ENCODE measurements around the gene ST8SIA1.

The ST8SIA1 gene

DNA sequence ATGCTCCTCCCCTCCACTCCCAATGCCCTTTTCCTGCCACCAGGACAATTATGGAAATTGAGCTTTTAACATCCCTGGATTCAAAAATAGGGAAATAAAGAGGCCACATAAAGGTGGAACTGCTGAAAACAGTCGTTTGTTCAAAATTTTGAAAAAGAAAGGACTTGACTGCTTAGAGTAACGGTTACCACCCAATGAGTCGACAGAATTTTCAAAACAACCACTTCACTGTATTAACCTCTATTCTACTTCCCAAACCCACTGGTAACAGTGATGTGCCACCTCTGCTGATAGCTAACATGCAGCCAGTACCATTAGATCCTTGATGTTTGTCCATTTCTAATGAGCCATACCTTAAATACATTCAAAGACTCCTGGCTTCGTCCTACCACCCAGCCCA lies 4.9 kb downstream of the ST8SIA1 start:
- DNase-seq = no peak

DNA sequence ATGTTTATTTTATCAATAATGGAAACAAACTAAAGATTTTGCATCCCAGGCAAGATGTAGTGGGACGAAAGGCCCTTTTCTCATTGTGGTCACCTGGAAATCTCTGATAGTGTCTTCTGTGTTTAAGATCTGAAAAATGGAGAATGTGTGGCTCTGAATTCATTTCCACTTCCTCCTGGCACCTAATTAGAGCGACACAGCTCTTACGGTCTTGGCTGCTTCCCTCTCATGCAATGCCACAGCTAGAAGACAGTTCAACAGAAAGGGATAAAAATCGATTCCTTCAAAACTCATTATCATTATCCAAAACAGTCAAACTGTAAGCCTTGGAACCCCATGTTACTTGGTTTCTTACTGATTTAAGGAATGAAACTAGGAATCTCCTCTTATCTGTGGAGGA lies 9.3 kb downstream of the ST8SIA1 start:
- DNase-seq = no peak

DNA sequence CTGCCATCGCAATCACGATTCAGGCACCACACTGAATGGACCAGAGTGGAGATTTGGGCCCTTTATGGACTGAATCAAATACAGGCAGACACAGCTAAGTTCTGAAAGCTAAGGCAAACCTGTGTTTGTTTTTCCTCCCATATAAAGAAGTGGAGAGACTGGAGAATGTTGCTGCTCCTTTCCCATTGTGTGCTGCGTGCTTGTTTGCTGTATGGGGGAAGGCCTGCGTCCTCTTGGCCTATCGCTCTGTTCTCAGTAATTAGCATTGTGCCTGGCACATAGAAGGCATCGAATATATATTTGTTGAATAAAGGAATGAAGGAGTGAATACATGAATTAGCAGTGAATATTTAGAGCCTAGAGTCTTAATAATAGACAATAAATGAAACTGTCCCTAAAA lies 12.4 kb downstream of the ST8SIA1 start:
- no peak for DNase-seq

DNA sequence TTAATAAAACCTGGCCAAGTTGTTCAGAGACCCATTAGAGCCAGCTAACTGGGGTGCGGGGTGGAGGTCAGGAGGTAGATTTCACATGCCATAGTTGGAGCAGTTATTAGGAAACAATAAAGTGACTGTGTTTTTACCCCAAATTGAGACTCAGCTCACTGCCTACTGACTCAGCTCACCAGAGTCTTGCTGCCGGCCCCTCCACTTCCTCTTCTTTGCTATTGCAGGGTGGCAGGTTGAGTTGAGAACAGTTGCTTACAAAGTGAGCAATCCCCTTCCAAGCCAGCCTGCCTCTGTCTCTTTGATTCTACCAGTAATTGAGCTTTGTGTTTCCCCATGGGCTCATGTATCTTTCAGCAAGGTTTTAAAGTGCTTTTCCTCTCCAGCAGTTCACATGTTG lies 12.9 kb downstream of the ST8SIA1 start:
- no peak for DNase-seq

DNA sequence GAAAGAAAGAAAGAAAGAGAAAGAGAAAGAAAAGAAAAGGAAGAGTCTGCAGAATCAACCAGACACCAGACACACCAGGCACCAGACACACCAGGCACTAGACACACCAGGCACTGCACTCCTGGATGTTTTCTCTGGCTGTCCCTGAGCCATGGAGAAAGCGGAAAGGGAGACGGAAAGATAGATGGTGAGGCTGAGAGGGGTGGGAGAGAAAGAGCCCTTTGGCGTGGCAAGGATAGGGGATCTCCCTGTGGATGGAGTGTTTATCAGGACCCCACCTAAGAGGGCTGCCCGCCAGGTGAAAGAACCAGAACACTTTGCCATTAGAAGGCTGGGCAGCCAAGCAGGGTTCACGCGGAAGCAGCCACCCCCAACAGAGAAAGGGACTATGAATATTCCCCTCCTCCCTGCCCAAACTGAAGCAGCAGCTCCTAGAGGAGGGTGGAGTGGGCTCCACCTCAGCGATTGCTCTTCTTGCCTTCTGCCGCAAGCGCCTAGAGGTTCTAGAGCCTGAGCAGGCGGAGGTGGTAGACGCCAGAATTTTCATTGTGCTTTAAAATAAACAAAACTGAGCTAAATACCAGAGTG lies 13.4 kb downstream of the ST8SIA1 start:
- no peak for DNase-seq

DNA sequence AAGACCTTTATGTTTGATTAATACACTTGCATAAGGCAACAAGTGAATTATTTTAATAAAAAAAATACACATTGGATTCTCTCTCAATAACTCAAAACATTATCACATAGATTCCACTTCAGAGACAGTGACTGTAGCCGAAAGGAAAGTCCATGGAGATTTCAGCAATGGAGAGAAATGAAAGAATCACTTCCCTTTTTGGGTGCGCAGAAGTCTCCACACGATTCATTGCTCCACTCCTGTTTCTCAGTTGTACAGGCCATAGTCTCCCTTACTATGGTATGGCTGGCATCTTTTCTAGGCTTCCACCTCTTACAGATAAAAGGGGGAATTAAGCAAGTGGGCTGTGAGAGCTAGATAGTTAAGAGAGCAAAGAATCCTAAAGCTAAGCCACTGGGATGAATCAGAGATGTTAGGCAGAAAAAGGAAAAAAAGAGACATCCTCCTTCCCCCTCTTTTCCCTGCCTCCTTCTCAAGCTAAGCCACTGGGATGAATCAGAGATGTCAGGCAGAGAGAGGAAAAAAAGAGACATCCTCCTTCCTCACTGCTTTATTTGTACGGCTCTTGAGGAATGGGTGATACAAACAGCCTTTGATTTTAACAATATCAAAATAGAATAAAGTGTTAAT lies 16.3 kb downstream of the ST8SIA1 start:
- DNase-seq = no peak

DNA sequence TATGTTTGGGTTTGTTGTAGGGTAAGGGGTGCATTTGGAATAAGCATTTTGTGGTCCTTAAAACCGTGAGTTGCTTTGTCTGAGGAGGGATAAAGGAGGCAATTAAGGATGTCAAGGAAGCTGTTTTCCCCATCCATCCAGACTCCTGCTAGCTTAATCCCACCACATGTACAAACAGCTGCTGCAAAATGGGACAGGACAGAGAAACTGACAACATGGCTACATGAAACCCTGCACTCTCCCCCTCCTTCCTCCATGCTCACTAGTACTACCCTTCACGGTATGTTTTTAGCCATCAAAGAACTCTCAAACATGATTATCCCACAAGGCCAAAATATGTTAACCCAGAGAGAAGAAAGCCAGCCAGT lies 20.6 kb downstream of the ST8SIA1 start:
- no peak for DNase-seq

DNA sequence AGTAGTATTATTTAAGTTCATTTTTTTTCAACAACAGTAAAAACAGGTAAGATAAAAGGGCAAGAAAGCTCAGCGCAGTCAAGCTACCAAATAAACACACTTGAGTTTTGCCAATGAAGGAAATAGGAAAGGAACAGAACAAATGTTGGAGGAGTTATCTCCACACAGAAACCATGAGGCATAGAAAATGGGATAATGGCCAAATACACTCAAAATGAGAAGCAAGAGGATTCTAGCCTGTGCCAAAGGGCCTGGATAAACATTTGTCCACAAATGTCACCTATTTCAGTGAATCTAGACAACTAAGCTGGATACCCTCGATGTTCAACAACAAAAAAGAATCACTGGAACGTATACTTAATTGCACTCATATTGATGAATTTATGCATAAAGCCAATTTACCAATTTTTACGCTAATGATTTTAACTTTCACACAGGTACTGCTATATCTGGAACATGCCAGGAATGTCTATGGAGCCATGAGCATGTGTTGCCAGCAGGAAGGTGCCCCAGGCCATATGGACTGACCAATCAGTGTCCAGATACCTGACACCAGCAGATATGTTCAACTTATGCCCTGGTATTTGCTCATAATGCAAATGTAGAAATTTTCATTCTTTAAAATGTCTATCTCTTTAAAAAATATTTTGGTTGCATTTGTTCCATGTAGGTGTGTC lies 21.1 kb downstream of the ST8SIA1 start:
- DNase-seq = no peak

DNA sequence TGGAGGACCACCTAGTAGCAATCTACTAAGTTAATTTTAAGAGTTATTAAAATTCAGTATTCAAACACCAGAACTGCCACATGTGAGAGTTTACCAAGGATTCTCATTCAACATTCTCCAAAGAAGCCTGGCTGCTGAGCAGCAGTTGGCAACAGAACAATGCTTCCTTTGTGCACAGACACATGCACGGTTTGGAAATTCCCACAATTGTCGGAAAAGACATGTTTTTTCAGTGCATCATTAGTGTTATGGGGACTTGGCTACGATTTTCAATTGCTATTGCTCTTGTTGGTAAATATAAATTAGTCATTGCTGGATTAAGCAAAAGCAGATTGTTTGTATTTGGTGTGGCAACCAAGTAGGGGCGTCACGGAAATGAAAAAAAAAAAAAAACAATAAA lies 22.2 kb downstream of the ST8SIA1 start:
- no peak for DNase-seq

DNA sequence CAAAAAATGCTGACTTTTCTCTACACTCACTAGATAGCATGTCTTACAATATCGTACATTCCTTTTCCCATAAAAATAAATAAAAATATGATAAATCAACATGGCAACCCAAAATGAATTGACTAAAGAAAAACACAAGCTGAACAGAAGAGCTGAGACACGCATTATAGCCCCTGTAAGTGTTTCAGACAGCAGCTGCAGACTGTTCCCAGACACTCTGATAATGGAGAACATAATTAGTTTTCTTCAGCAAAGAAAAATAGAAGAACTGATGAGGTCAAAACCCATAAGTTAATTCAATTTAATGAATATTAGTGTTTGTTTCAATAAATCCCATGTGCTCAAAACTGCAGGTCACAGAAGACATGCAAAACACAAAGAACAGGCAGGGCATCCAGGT lies 23.8 kb downstream of the ST8SIA1 start:
- DNase-seq = no peak

DNA sequence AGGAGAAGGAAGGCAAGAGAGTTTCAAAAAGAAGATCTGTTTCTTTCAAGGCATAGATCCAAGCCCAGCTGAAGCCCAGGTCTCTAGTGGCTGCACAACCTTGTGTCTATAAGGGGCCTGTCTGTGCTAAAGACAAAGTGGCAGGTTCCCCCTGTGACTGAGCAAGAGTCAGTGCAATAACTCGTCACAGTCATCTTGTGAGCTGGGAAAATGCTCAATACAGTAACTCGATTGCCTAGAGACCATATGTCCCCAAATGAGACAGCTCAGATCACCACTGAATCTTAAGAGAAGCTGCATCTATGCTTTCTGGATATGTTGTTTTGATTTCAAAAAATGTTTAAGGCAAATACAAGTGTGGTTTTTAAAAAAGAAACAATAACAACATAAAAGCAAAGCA lies 24.2 kb downstream of the ST8SIA1 start:
- DNase-seq = no peak

DNA sequence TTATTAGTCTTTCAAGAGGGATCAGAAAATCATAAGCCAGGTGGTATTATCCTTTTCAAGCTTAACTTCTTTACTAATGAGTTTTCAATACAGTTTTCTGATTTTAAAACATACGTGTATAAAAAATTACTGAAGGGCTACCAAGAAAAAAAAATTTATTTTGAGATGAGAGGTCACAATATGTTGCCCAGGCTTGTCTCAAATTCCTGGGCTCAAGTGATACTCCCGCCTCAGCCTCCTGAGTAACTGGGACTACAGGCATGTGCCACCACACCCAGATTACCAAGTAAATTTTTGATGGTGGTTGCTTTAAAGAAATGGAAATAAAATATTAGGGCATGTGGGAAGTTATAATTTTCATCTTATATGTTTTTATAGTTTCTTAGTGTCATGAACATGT lies 26.7 kb downstream of the ST8SIA1 start:
- no peak for DNase-seq

DNA sequence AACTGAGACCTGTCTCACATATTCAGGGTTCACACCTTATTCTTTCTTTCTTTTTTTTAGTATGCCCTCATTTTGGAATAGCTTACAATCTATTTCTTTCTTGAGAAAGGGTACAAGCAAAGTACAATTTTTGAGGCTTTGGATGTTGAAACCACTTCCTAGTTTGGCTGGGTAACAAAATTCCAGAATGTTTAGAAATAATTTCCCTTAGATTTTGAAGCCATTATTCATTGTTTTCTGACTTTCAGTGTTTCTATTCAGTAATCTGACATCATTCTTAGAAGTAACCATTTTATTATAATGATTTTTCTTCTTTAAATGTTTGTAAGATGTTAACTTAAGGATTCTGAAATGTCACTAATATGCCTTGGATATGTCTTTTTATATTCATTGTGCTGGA lies 28.2 kb downstream of the ST8SIA1 start:
- DNase-seq = no peak

DNA sequence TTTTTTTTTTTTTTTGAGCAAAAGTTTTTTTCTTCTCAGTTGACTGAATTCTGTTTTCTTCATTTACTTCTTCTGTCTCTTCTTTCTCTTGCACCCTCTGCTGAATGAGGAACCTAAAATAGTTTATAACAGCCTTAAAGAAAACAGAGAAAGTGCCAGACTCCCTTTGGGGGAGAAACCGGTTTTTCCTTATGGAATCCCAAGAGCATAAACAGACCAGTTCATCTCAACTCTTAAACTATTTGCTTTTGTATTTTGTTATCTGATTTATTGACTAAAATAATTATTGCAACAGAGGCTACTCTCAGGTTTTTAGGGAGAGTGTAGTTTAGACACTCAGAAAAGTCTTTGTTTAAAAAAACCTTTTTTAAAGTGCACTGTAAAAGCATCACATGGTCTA lies 30.2 kb downstream of the ST8SIA1 start:
- no peak for DNase-seq

DNA sequence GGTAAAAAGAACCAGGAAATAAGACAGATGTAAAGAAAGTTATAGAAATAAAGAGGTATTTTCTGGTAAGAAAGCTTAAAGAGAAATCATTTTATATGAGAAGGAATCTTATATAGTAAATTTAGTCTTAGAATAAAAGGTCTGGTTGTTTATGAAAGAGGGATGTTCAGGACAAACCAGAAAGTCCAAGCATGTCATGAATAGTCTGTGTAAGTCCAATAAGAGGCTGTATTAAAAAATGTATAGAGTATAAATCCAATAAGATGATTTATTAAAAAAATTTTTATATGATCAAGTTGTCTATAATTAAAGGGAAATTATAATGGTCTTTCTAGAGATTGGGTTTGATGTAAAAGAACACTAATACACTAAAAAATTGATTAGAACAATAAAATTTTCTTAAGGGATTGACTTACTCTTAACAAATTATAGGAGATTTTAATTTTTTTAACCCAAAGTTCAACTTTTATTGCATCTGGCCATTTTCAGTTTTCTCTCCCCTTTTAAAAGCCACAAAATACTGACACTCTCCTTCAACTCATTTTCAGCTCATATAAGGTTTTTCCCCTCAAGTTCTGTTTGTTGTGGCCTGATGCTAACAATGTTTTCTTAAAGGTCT lies 35.1 kb downstream of the ST8SIA1 start:
- no peak for DNase-seq

DNA sequence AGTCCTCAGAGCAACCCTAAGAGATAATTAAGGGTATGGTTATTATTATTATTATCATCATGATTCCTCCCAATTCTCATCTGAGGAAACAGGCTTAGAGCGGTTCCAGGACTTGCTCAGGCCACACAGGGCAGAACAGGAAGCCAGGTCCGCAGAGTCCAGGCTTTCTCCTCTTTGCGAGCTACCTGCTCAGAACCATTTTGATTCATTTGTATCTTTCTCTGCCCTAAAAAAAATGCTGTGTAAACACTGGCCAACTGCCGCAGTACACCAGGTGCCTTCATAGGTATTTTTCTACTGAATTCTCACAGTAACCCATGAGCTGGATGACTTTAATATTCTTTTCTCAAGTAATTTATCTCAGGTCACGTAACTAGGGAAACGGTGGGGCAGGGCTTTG lies 45.3 kb downstream of the ST8SIA1 start:
- no peak for DNase-seq

DNA sequence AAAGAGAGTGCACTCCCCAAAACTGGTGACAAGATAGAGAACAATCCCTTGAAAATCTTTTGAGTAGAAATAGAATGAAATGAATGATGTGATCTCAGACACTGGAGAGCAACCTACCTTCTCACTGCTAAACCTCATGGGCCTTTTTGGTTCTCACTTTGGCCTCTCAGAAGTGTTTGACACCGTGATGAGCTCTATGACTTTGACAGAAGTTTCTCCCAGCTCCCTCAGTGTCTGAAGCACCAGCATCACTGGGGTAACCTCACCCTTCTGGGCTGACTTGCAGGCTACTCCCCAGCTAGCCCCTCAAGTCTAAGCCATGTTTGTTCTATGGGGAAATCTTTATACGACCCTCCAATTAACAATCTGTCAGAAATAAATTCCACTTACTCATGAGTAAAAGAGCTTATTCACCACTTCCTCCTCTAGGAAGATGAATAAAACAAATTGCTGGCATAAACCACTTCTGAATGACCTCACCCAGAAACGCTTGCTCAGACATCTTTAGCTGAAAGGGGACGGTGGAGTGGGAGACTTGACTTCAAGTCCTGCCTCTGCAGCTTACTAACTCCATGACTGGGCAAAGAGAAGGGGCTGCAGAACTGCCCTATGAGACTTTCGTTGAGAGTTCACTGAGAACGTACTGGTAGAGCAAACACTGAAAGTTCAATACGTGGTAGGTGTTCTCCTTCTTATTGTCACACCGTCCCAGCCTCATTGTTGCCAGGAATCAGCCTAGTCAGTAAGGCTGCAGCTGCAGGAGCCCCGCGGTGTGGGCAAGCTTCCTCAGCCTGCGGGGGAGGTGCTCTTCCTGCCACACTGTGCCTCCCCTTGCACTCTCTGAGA lies 46.5 kb downstream of the ST8SIA1 start:
- no peak for DNase-seq

DNA sequence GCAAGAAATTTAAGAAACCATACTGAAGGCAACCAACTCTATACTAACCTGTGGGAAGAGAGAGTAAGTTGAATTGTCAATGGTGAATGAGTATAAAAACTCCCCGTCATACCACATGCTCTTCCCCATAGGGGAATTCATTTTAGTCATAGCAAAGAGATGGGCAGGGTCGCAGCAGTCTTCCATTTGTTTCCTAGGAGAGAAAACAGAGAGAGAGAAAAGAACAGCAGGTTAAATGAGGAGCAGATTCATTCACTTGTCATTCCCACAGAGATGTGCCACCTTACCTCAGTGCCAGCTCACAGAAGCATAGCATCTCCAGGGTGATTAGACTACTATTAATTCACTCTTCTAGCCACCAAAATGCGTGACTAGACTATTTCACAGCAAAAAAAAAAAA lies 47.4 kb downstream of the ST8SIA1 start:
- DNase-seq = no peak

DNA sequence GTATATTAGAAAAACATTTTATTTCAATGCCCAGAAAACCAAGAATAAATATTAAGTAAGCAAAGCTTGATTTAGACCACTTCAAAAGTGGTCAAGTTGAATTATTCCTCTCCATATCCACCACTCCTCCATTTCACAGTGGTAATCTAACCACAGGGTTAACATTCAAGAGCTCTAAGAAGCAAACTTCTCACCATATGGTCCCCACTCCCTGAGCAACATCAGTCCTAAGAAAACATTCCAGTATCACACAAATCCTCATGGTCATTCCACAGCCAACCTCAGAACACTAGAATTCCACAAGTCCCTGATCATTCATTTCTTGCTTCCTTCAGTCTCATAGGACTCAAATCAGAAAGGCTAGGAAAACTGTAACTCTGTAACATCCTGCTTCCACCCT lies 47.9 kb downstream of the ST8SIA1 start:
- DNase-seq = no peak

DNA sequence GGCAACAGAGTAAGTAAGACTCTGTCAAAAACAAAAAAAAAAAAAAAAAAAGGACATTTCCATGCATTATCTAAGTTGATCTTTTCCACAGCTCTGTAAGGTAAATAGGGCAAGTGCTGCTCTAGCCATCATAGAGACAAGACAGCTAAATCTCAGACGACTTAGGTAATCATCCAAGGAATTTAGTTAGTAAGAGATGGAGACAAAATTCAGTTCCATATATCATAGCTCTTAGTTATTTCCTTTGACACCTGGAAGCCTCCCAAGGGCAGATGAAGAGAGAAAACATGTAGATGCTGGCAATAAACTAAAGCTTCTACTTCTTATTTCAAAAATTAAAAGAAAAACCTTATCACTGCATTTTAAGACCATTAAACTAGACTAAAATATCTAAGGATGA lies 48.7 kb downstream of the ST8SIA1 start:
- DNase-seq = no peak

DNA sequence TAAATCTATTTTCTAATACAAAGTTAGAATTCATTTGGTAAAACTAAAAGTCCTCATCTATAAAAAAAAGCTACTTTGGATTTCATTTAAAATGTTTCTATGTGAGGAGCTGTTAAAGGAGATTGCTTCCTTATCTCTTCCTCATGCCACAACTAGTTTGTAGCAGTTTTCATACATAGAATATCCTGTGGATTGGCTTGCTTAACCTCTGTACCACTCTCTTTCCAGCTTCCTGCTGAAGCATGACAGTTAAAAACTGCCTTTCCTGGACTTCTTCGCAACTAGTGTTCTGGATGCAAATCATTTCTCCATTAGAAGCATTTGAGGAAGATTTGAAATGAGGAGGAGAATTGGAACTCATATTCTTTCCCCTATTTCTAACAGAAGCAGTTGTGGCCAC lies 49.6 kb downstream of the ST8SIA1 start:
- DNase-seq = no peak

DNA sequence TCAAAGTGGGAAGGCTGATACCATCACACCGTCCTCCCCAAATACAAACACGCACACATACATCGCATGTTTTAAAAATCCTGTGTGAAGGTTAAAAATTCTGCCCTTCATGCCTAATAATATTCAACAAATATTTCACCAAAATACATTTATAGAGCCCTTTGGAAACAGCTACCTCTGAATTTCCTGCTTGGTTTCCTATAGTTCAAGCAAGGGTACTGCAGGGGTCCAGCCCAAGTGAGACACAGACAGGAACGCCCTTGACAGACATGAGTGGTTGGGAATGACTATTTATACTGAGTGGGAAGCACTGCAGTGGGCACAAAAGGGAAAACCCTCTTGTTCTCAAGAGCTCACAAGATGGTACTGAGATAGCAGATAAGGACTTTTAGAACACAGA lies 51.0 kb downstream of the ST8SIA1 start:
- DNase-seq = no peak

DNA sequence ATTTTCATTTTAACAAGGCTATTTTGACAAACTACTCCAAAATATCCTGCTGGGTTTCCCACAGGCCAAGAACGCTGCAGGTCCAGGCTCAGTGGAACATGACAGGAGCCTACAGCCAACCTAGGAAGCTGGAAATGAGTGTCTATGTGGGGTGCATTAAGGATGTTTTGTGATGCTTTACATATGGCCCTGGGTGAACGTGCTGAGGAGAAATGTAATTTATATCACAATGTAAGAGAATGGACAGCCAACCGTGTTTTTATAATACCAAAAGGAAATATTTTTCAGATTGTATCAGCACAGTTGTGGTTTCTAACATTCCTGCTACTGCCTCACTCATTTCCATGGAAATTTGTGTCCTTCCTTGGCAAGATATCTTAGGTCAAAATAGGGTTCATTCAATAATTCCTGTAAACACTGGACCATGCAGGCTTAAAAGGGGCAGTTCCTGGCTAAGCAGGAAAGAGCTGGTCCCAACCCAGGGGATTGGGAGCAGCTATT lies 51.5 kb downstream of the ST8SIA1 start:
- no peak for DNase-seq
